IPS-20b (cell line): Measurements from ENCODE around the gene PLXNA4.

Source experiments
- H3K27ac ChIP-seq: one replicate; pipeline ENCODE4 v1.5.1; 2013; ENCODE audit warnings: low read length
- H3K27me3 ChIP-seq: 2 replicates; pipeline ENCODE4 v1.6.1; 2013; ENCODE audit warnings: mild to moderate bottlenecking, low read length, inconsistent platforms; ENCODE audit not compliant: insufficient read depth
- H3K36me3 ChIP-seq: 2 replicates; pipeline ENCODE4 v1.6.1; 2013; ENCODE audit warnings: low read depth, mild to moderate bottlenecking, inconsistent platforms, low read length, moderate library complexity; ENCODE audit not compliant: insufficient read depth
- H3K4me1 ChIP-seq: 2 replicates; pipeline ENCODE4 v1.6.1; 2013; ENCODE audit warnings: mild to moderate bottlenecking, control low read depth, inconsistent platforms, low read length, moderate library complexity; ENCODE audit not compliant: insufficient read depth
- H3K4me3 ChIP-seq: 2 replicates; pipeline ENCODE4 v1.5.1; 2013; ENCODE audit warnings: mild to moderate bottlenecking, low read length, inconsistent platforms
- H3K9ac ChIP-seq: 2 replicates; pipeline ENCODE4 v1.6.1; 2013; ENCODE audit warnings: low read depth, mild to moderate bottlenecking, inconsistent platforms, low read length, moderate library complexity
- H3K9me3 ChIP-seq: 2 replicates; pipeline ENCODE4 v1.6.1; 2013; ENCODE audit warnings: mild to moderate bottlenecking, low read depth, low read length, inconsistent platforms; ENCODE audit not compliant: insufficient read depth

PLXNA4 gene

GRCh38 chr7:132149436-132150304, 426.6 kb downstream of the PLXNA4 start:
- no peak overlapping the region for H3K27ac ChIP-seq
- no peak overlapping the region for H3K9ac ChIP-seq
- no peaks in the 10 kb centered on the region for H3K9me3 ChIP-seq
- no peak overlapping the region for H3K4me3 ChIP-seq
- H3K4me1 ChIP-seq: peaks cover 5% of the 10 kb centered on the region
- H3K27me3 ChIP-seq: no peaks in the 10 kb centered on the region
- H3K36me3 ChIP-seq: no peaks in the 10 kb centered on the region

- no peaks in the 10 kb centered on the region for H3K9me3 ChIP-seq
- no peak overlapping the region for H3K27ac ChIP-seq
- peaks cover 3% of the 10 kb centered on the region; the same call in 1 of the 2 replicates for H3K4me1 ChIP-seq
- H3K4me3 ChIP-seq: no peak overlapping the region
- no peaks in the 10 kb centered on the region for H3K27me3 ChIP-seq
- no peaks in the 10 kb centered on the region for H3K36me3 ChIP-seq
- no peak overlapping the region for H3K9ac ChIP-seq
Measured at GRCh38 chr7:132148876-132149275, 427.4 kb downstream of the PLXNA4 start.

DNA sequence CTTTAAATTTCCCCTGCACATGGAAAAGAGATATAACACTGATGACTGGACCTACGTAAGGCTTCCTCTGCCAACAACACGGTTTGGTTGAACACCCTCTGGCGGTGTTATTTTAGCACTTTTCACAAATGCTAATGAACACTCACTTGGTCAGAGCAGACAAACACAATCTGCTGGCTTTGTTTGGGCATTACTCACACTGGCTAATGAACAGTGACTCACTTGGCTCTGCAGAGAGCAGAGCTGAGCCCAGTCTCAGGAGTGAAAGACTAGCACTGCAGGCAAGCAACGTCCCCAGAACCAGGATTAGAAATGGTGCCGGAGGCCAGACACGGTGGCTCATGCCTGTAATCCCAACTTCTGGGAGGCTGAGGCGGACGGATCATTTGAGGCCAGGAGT, 430.8 kb downstream of the PLXNA4 start:
- Histone ChIP-seq H3K4me1 (peaks cover 20% of the 10 kb centered on the region), H3K27ac (no peak overlapping the region), H3K9me3 (no peaks in the 10 kb centered on the region), H3K9ac (no peak overlapping the region), H3K27me3 (no peaks in the 10 kb centered on the region), H3K4me3 (no peak overlapping the region), H3K36me3 (no peaks in the 10 kb centered on the region)

- Histone ChIP-seq H3K27me3 (no peaks in the 10 kb centered on the region), H3K4me1 (peaks cover 20% of the 10 kb centered on the region), H3K9ac (no peak overlapping the region), H3K9me3 (no peaks in the 10 kb centered on the region), H3K27ac (no peak overlapping the region), H3K4me3 (no peak overlapping the region), H3K36me3 (no peaks in the 10 kb centered on the region)
Measured at GRCh38 chr7:132145063-132145462, 431.2 kb downstream of the PLXNA4 start.

DNA sequence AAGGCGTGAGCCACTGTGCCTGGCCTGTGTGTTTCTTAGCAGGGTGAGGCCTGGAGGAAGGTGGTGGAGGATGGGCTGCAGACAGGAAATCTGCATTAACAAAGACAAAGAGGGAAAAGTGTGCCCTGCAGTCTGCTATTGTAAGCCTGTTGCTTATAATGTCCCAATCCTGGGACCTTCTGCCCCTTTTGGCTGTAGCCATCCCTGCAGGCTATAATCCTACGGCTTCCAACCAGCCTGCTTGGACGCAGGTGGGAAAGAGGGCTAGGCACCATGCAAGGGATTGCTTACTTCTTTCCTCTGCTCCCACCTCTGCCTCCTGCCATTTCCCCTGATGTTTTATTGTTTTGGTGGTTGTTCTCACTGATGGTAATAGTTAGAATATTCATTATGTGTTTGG, 434.3 kb downstream of the PLXNA4 start:
- Histone ChIP-seq H3K27me3 (no peaks in the 10 kb centered on the region), H3K36me3 (no peaks in the 10 kb centered on the region), H3K4me3 (no peak overlapping the region), H3K9ac (no peak overlapping the region), H3K4me1 (peaks cover 20% of the 10 kb centered on the region), H3K9me3 (no peaks in the 10 kb centered on the region), H3K27ac (no peak overlapping the region)

GRCh38 chr7:132141109-132141508, 435.2 kb downstream of the PLXNA4 start:
- H3K4me1 ChIP-seq: peaks cover 20% of the 10 kb centered on the region
- H3K4me3 ChIP-seq: no peak overlapping the region
- H3K36me3 ChIP-seq: no peaks in the 10 kb centered on the region
- H3K9ac ChIP-seq: no peak overlapping the region
- H3K27me3 ChIP-seq: no peaks in the 10 kb centered on the region
- H3K27ac ChIP-seq: no peak overlapping the region
- H3K9me3 ChIP-seq: no peaks in the 10 kb centered on the region

- Histone ChIP-seq H3K27me3 (no peaks in the 10 kb centered on the region), H3K36me3 (no peaks in the 10 kb centered on the region), H3K4me1 (peaks cover 18% of the 10 kb centered on the region), H3K9ac (no peak overlapping the region), H3K27ac (no peak overlapping the region), H3K4me3 (no peak overlapping the region), H3K9me3 (no peaks in the 10 kb centered on the region)
Measured at GRCh38 chr7:132140341-132140740, 435.9 kb downstream of the PLXNA4 start.

- H3K36me3 ChIP-seq: no peaks in the 10 kb centered on the region
- no peaks in the 10 kb centered on the region for H3K9me3 ChIP-seq
- H3K4me1 ChIP-seq: peaks cover 17% of the 10 kb centered on the region; the same call in 1 of the 2 replicates
- no peak overlapping the region for H3K9ac ChIP-seq
- H3K27me3 ChIP-seq: no peaks in the 10 kb centered on the region
- H3K4me3 ChIP-seq: no peak overlapping the region
- H3K27ac ChIP-seq: no peak overlapping the region
Measured at GRCh38 chr7:132138817-132139216, 437.5 kb downstream of the PLXNA4 start.

- H3K9ac ChIP-seq: no peak overlapping the region
- H3K4me1 ChIP-seq: peaks cover 10% of the 10 kb centered on the region; the same call in 1 of the 2 replicates
- no peaks in the 10 kb centered on the region for H3K9me3 ChIP-seq
- H3K4me3 ChIP-seq: no peak overlapping the region
- H3K27me3 ChIP-seq: no peaks in the 10 kb centered on the region
- no peak overlapping the region for H3K27ac ChIP-seq
- H3K36me3 ChIP-seq: no peaks in the 10 kb centered on the region
Measured at GRCh38 chr7:132137681-132138080, 438.6 kb downstream of the PLXNA4 start.

DNA sequence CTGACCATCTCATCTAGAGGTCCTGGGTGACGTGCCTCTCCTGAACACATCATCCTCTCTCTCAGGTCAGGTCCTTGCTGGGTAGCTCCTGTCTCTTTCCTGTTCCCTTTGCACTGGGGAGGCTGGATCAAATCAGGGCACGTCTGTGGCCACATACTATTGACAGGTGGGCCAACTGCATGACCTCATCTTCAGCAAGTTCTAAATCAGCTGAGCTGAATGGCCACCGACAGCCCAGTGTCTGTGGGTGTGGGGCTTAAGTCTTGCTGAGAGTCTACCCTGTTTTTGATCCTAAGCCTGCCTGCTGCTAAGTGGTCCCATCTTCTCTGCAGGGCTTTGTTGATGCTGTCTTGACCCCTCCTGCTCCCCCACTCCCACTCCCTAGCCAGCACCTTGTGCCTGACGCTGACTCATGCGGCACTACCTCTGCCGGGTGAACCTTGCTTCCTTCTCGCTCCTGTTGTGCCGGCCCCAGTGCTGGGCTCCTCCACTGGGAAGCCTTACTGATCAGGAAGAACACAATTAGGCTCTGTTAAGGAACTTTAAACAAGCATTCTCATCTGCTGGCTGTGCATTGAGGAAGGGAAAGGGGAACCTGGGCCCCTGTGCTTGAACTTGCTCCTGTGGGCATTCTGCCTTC, 440.4 kb downstream of the PLXNA4 start:
- Histone ChIP-seq H3K4me3 (no peak overlapping the region), H3K9me3 (no peaks in the 10 kb centered on the region), H3K4me1 (no peaks in the 10 kb centered on the region), H3K9ac (no peak overlapping the region), H3K27ac (no peak overlapping the region), H3K36me3 (no peaks in the 10 kb centered on the region), H3K27me3 (no peaks in the 10 kb centered on the region)

DNA sequence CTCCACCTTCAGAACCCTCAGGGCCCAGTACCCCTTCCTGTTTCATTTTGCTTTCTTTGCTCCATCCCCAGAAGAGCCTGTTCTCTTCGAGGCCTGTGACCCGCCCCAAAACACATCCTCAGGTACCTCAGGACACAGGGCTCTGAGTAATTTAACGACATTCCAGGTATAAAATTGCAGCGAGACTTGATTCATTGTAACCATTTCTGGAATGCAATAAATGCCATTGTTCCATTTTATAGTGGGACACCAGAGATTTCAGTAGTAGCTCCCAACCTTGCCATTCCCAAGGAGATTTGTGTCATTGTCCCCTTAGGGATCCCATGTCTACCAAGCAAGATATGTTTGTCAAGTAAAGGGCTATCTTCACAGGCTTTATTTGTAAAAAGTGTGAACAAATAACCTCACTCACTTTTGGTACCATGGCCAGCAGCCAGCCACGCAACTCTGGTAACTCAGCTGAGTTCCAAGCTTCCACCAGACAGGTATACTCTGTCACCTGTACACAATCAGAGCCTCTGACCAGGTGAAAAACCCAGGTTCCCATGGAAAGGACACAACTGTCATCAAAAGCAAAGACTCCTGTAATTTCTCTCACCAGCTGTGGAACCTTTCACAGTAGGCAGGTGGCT, 441.3 kb downstream of the PLXNA4 start:
- Histone ChIP-seq H3K36me3 (no peaks in the 10 kb centered on the region), H3K4me3 (no peak overlapping the region), H3K4me1 (no peaks in the 10 kb centered on the region), H3K27ac (no peak overlapping the region), H3K27me3 (no peaks in the 10 kb centered on the region), H3K9me3 (no peaks in the 10 kb centered on the region), H3K9ac (no peak overlapping the region)

DNA sequence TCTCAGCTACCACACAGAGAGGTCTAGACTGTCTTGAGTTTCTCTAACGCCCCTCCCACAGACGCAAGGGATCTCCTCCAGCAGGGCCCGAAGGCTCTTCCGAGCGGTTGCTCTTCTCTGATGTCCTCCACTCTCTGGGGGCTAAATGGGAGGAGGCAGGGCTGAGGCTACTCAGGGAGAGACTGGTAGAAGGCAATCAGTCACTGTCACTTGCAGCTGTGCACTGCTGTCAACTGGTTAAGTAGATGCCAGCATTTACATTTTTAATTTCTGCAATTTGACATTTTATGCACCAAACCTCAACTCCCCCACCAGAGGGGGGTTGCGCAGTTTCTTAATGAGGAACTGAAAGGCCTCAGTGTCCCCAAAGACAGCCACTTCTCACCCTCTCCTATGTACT, 442.8 kb downstream of the PLXNA4 start:
- Histone ChIP-seq H3K36me3 (no peaks in the 10 kb centered on the region), H3K4me3 (no peak overlapping the region), H3K9me3 (no peaks in the 10 kb centered on the region), H3K27ac (no peak overlapping the region), H3K27me3 (no peaks in the 10 kb centered on the region), H3K9ac (no peak overlapping the region), H3K4me1 (no peaks in the 10 kb centered on the region)
